Left ventricle myocardium inferior (tissue), 1 donor: ENCODE data around the gene MROH9. TPM values are rescaled to one million over a fixed set of nuclear protein-coding genes. Genes with fewer than 3 reads are reported as not detected.

ENCODE experiments used
- DNase-seq: peaks from one replicate; pipeline ENCODE4 v3.0.0-alpha.2; 2020
- H3K27ac ChIP-seq: fragments of 200-600 bp; replicated peaks from 2 replicates; pipeline ENCODE4 v1.8.0; 2021
- H3K27me3 ChIP-seq: fragments of 200-600 bp; 2 replicates; pipeline ENCODE4 v1.8.0; 2021; ENCODE audit warnings: low read depth
- H3K36me3 ChIP-seq: fragments of 200-600 bp; 2 replicates; pipeline ENCODE4 v1.8.0; 2021
- H3K4me1 ChIP-seq: fragments of 200-600 bp; 2 replicates; pipeline ENCODE4 v1.8.0; 2021
- H3K4me3 ChIP-seq: fragments of 200-600 bp; 2 replicates; pipeline ENCODE4 v1.8.0; 2021; ENCODE audit warnings: mild to moderate bottlenecking, moderate library complexity
- H3K9me3 ChIP-seq: fragments of 200-600 bp; replicated peaks from 2 replicates; pipeline ENCODE4 v1.8.0; 2021
- CTCF ChIP-seq: fragments of 200-600 bp; IDR thresholded peaks from 2 replicates; pipeline ENCODE4 v1.8.0; 2021; ENCODE audit warnings: antibody characterized with exemption, mild to moderate bottlenecking, borderline replicate concordance
- intact Hi-C: fragments of 100-400 bp; cut with micrococcal nuclease; formaldehyde crosslinking; loops from one replicate; pipeline ENCODE4 v1.11.0; 2022
- total RNA-seq: library from RNA; stranded (reverse); fragmentation: NEBNext Ultra II Directional; extraction: Animal tissue kit (Norgen Biotek cat#: 25700); gene quantifications from one replicate; pipeline ENCODE4 v1.2.1, GENCODE V29; 2021
- donor health status: DM: no; HTN: yes; CAD: no; lungs with severe emphysema.

MROH9 gene
- total RNA-seq, 1 donor from 2014 or later = not detected

GRCh38 chr1:171087896-171088295, 152.6 kb downstream of the MROH9 start:
- Histone ChIP-seq H3K4me3 (no peak overlapping the region), H3K9me3 (no peaks in the 10 kb centered on the region), H3K27ac (no peak overlapping the region), H3K4me1 (peaks cover 24% of the 10 kb centered on the region), H3K36me3 (no peaks in the 10 kb centered on the region), H3K27me3 (no peaks in the 10 kb centered on the region)
- no peak for DNase-seq
- intact Hi-C loops = no loop called here
- TF ChIP-seq CTCF = no peak

GRCh38 chr1:171090604-171091003, 155.3 kb downstream of the MROH9 start, which contains the start of gene FMO3:
Gene FMO3 (plus strand): TSS chr1:171090905. CDS start chr1:171092659, 1,754 bp downstream.
- H3K4me1 ChIP-seq = peaks cover 7% of the 10 kb centered on the region
- no peak within 1 kb of the TSS for H3K4me3 ChIP-seq
- H3K36me3 ChIP-seq = no peaks in the 10 kb centered on the region
- H3K9me3 ChIP-seq = no peaks in the 10 kb centered on the region
- TF ChIP-seq CTCF = no peak
- intact Hi-C loops = no loop called here
- H3K27me3 ChIP-seq = no peaks in the 10 kb centered on the region
- DNase-seq = no peak
- H3K27ac ChIP-seq = no peak within 1 kb of the TSS

GRCh38 chr1:171103862-171104261, 168.5 kb downstream of the MROH9 start:
- DNase-seq = no peak
- no peaks in the 10 kb centered on the region for H3K9me3 ChIP-seq
- no peaks in the 10 kb centered on the region for H3K36me3 ChIP-seq
- peak overlapping the region; percentile 9 for H3K27ac ChIP-seq
- TF ChIP-seq CTCF = no peak
- H3K27me3 ChIP-seq = no peaks in the 10 kb centered on the region
- intact Hi-C loops = no loop called here
- no peak overlapping the region for H3K4me3 ChIP-seq
- H3K4me1 ChIP-seq = peaks cover 15% of the 10 kb centered on the region

- peak overlapping the region; percentile 35 for H3K4me3 ChIP-seq
- peaks cover 43% of the 10 kb centered on the region for H3K4me1 ChIP-seq
- TF ChIP-seq CTCF = peak; percentile 36
- no peak for DNase-seq
- H3K9me3 ChIP-seq = no peaks in the 10 kb centered on the region
- no peaks in the 10 kb centered on the region for H3K27me3 ChIP-seq
- intact Hi-C loops = no loop called here
- H3K36me3 ChIP-seq = no peaks in the 10 kb centered on the region
- peak overlapping the region; percentile 82 for H3K27ac ChIP-seq
Observed at GRCh38 chr1:171107262-171107940, 172.1 kb downstream of the MROH9 start.

GRCh38 chr1:171107969-171108368, 172.6 kb downstream of the MROH9 start:
- intact Hi-C loops = no loop called here
- no peak for DNase-seq
- peak overlapping the region; percentile 82 for H3K27ac ChIP-seq

More at GRCh38 chr1:171107969-171108368, 172.6 kb downstream of the MROH9 start:
- no peaks in the 10 kb centered on the region for H3K27me3 ChIP-seq
- no peaks in the 10 kb centered on the region for H3K36me3 ChIP-seq
- no peaks in the 10 kb centered on the region for H3K9me3 ChIP-seq
- peak overlapping the region; percentile 35 for H3K4me3 ChIP-seq
- peaks cover 46% of the 10 kb centered on the region for H3K4me1 ChIP-seq
- no peak for TF ChIP-seq CTCF
